ENCODE measurements around the gene CNGB1.

- TF ChIP-seq CDX4 (CRISPR knock-in tag; IDR thresholded peaks at IDR 0.05; ENCODE audit: borderline replicate concordance) (no peak), CREB1 (CRISPR knock-in tag; IDR thresholded peaks at IDR 0.05) (no peak), CTCF (IDR thresholded peaks at IDR 0.05) (no peak), ATF2 (CRISPR knock-in tag; IDR thresholded peaks at IDR 0.05; ENCODE audit: borderline replicate concordance, low read depth) (no peak), ZNF121 (CRISPR knock-in tag; IDR thresholded peaks at IDR 0.05) (no peak), MAX (CRISPR knock-in tag; IDR thresholded peaks at IDR 0.05) (no peak), ZBTB43 (CRISPR knock-in tag; IDR thresholded peaks at IDR 0.05) (no peak), IRF2 (CRISPR knock-in tag; IDR thresholded peaks at IDR 0.05; ENCODE audit: borderline replicate concordance, low read depth) (no peak), FOXJ3 (CRISPR knock-in tag; IDR thresholded peaks at IDR 0.05; ENCODE audit: borderline replicate concordance) (no peak), JUN (CRISPR knock-in tag; IDR thresholded peaks at IDR 0.05) (no peak), ESRRA (CRISPR knock-in tag; IDR thresholded peaks at IDR 0.05; ENCODE audit: borderline replicate concordance) (no peak)
These were observed 40.7 kb upstream of the CNGB1 start for GRCh38 chr16:58011652-58012051.

Data from WTC11 (cell line).